Muscle of back (tissue), 11 donors: ENCODE data around the gene LTBP1. TPM values are rescaled to one million over a fixed set of nuclear protein-coding genes. Genes with fewer than 3 reads are reported as not detected.

ENCODE experiments used
- DNase-seq, 3 donors: peaks; one replicate each; pipeline versions ENCODE4 v3.0.0 to v3.0.0-alpha.2; 2013
- polyA plus RNA-seq, 10 donors: library from polyadenylated mRNA; unstranded; fragments of 120-200 nt; gene quantifications; one replicate each; pipeline ENCODE4 v1.2.1, GENCODE V29; 2013; ENCODE audit not compliant: insufficient read length in 10 of 10

The LTBP1 gene
- polyA plus RNA-seq, 10 donors, result 52.1 to 101 (median 66.1) TPM

- DNase-seq, result no peak
Measured at GRCh38 chr2:33195891-33196290, 249.1 kb downstream of the LTBP1 start.

GRCh38 chr2:33196700-33197099 is 249.9 kb downstream of the LTBP1 start:
- no peak for DNase-seq

- DNase-seq, result no peak
Measured at GRCh38 chr2:33197198-33197938, 250.6 kb downstream of the LTBP1 start.

DNA sequence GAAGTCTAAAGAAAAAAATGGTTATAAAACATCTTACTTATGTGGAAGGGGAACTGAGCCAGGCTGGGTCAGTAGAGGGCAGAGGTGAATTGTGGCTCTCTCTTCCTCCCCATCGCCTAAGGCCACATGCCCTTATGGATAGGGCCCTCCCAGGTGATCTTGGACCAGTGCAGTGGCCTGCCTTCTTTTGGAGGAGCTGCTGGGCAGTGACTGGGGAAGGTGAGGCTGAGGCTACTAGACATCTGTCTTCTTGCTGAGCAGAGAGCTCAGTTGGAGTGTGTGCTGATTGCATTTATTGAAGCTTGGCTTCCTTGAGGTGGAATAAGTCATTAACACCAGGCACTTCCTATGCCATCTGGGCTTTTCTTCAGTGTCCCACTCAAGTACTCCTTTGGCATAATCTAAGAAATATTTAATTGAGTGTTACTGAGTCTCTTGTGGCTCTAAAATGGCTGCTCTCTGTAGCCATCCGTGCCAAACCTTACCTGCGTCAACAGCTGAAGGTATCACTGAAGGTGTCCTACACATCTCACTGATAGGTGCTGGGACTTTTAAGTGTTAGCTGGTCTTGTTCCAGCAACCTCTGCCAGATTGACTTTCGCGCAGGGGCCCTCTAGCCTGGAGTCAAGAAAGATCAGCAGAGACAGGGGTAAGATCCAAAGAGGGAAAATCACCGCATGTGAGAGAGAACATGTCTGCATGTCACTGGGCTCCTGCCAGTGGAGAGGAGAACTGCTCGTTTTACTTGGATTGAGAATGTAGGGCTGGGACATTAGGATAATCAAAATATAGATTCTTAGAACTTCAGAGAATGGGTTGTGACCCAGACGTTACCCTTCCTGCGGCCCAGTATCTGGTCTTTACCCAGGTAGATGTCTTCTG is 256.1 kb downstream of the LTBP1 start:
- DNase-seq, result no peak

- DNase-seq, result no peak
Measured at GRCh38 chr2:33204945-33205344, 258.2 kb downstream of the LTBP1 start.

- no peak for DNase-seq
Measured at GRCh38 chr2:33205693-33206434, 259.1 kb downstream of the LTBP1 start.

- DNase-seq, result peak in 2 of 3 donors; percentile 38 to 70
Measured at GRCh38 chr2:33207151-33207740, 260.5 kb downstream of the LTBP1 start.

GRCh38 chr2:33208400-33208799 is 261.6 kb downstream of the LTBP1 start:
- DNase-seq, result no peak

DNA sequence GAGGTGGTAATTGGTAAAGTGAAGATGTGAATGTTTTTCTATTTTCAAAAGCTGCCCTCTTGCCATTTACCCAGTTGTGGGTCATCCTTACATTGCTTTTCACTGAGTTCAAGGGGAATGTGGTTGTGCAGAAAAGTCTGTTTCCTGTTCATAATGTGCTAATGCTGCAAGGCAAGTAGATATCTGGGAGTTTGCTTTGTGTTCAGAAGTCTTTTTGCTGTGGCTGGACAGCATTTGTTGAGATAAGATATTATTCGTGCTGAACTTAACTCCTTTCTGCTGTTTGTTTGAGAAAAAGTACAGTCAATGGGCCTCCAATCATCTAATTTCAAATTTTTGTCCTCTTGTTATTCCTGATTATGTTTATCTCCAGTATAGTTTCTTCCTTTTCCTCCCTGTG is 263.2 kb downstream of the LTBP1 start:
- no peak for DNase-seq

DNA sequence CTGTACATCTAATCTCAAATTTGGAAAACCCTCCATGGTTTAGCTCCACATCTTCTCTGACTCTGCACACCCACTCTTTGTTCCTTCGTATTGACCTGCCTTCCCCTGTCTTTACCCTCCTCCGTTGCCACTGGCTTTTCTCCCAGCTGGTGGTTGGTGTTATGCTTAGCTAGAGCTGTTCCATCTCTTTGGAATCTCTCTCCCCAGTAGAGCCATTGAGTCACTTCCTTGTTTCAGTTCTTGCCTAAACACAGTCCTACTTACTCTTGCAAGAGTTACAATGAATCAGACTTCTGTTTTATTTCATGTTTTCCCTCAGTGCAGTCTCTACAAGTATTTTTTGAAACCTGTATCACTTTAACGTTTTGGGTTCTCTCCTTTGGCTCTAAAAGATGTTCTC is 263.9 kb downstream of the LTBP1 start:
- DNase-seq, result peak in 1 of 3 donors; percentile 86

DNA sequence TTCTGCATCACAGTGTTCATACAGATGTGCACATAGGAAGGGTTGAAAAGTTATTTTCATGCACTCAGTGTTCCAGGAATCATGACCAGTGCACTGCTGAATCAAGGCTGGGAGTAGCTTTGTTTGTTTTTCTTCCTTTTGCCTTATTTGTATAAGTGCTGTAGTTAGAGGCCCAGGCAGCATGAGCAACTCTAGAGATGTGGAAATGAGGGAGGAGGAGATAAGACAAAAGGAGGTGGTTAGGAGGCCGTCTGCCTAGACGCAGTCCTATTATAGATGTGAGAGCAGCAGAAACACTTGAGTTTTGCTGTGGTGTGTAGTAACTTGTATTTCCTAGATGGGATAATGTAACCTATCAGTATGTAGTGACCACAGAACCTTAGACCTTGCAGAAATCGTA is 265.4 kb downstream of the LTBP1 start:
- DNase-seq, result peak in 1 of 3 donors; percentile 47

- DNase-seq, result no peak
Measured at GRCh38 chr2:33213244-33213643, 266.5 kb downstream of the LTBP1 start.

- DNase-seq, result no peak
Measured at GRCh38 chr2:33213648-33214047, 266.9 kb downstream of the LTBP1 start.

GRCh38 chr2:33214436-33214835 is 267.7 kb downstream of the LTBP1 start:
- no peak for DNase-seq

GRCh38 chr2:33214857-33215256 is 268.1 kb downstream of the LTBP1 start:
- no peak for DNase-seq

DNA sequence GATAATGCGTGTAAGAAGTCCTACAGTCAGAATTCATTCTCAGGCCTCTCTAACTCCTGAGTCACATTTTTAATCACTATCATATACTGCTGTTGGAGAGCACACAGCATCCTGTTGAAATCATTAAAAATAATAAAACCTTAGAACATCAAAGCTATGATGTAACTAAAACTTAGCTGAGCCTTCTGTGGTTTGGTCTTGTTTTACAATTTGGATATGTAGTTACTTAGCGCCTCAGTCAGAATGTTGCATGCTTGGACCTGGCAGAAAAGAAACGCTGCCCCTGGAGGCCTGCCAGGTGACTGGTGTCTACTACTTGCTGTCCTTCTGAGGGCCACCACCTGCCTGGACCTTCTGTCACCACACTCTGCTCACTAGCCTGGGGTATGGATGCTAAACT is 268.5 kb downstream of the LTBP1 start:
- DNase-seq, result peak in 1 of 3 donors; percentile 75

DNA sequence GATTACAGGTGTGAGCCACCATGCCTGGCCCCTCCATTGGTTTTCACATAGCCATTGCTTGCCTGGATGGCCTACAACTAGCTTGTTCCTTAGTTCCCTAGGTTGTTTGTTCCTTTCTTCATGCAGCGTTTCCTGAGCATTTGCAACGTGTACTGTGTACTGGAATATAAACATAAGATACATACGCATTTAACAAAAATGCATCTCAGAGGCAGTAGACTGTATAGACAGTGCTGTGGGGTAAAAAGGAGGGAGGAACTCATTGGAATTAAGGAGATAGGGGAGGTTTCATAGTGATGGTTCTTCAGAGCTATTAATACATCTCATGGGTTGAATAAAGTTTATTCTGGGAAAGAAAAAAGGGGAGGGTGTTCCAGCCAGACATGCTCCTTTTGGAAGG is 269.2 kb downstream of the LTBP1 start:
- no peak for DNase-seq

DNA sequence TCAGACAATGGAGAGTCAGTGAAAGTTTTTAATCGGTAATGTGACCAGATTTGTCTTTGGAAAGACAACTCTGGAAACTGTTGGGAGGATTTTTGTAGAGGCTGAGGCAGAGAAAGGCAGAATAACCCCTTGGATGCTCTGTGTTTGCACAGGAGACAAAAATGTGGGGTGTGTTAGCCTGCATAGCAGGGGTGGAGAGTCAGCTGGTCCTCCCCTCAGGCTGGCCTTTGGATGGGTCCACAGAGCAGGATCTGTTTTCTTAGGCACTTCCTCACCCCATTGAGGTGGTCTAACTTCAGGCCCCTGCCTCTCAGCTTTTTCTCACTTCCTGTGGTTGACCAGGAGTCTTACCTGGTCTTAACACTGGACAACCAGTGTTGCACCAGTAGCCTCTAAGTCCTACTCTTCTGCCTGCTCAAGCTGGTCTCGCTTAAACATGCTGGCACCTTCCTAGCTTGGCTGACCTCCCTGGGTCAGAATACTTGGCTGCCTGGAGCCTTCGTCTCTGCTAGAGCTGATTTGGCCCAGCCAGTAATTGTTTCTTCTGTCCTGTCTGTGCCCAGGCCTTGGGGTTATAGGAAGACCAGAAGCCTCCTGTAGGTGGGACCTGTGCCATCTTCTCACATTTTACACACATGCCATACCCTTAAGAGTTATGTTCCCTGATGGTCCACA is 269.9 kb downstream of the LTBP1 start:
- DNase-seq, result no peak

DNA sequence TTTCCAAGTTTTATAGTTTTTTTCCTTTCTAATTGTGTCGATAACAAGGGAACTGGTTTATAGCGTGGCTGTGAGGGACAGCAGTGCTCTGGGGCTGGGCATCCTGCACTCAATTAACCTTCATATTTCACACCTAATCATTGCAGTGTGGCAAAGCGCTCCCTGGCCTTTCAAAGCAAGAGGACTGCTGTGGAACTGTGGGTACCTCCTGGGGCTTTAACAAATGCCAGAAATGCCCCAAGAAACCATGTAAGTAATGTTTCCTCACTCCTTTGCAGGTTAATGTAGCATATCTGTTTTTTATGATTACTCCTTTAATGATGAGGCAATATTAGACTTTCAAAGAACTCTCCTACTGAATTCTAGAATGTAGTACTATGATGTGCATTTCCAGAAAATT is 270.7 kb downstream of the LTBP1 start:
- DNase-seq, result no peak

DNA sequence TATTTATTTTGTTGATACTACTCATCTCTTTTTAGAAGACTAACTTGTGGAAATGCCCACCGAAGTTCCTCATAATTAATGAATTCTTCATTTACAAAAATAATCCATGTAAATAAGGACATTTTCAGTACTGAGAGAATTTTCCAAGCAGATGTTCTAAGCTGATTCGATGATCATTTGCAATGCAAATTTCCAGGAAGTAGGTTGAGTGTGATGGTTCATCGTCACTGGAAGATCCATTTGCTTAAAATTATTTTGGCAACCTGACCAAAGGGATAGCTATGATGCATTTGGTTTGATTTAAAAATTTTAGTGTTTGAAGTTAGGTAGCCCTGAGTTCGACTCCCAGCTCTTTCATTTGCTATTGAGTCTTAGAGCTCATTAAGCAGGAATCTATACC is 272.4 kb downstream of the LTBP1 start:
- no peak for DNase-seq

DNA sequence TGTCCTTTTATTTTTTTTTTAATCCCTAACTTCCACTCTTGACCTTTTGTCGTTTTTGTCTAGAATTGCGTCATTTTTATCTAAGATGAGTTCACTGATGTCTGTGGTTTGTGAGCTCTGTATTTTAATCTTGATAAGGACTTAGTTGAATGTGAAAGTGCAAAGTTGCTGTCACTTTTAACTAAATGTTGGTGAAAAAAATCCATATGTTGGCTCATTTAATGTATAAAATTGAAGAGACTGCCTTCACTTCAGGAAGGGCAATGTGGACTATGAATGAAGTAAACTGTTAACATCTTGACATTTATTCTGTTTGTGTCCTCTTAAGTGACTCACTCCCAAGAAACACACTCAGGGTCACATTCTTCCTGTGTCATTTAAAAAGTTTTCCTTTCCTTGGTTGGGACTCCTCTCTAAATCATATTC is 273.1 kb downstream of the LTBP1 start:
- no peak for DNase-seq
